Lower leg skin (tissue), 3 donors: Measurements from ENCODE around the gene RHCE.
"Not testable (repeated sequence)": the region's sequence is repeated elsewhere in the genome, so short reads cannot be mapped to it uniquely, and the experiment has no call there.

Experiments
- CTCF ChIP-seq, 3 donors: fragments of 450-650 bp; IDR thresholded peaks; one replicate each; pipeline ENCODE4 v1.5.1; 2016; ENCODE audit warnings: antibody characterized with exemption in 3 of 3, mild to moderate bottlenecking in 3 of 3, moderate library complexity in 2 of 3
- POLR2A ChIP-seq, 2 donors: fragments of 450-650 bp; IDR thresholded peaks; one replicate each; pipeline ENCODE4 v1.6.1; 2016 to 2017; ENCODE audit warnings: antibody characterized with exemption in 2 of 2, mild to moderate bottlenecking in 1 of 2, moderate library complexity in 1 of 2

- TF ChIP-seq POLR2A, CTCF (IDR thresholded peaks at IDR 0.05): not testable (repeated sequence)
Measured at GRCh38 chr1:25397549-25397948, 23.1 kb downstream of the RHCE start.
